Liver (tissue), 3 donors: ENCODE data around the gene DNAJB13.

Source experiments
- FOXA2 ChIP-seq: IDR thresholded peaks from 2 replicates; pipeline ENCODE4 v1.6.1; 2016; ENCODE audit warnings: antibody characterized with exemption
- MAX ChIP-seq: IDR thresholded peaks from 2 replicates; pipeline ENCODE4 v1.6.1; 2016; ENCODE audit warnings: antibody characterized with exemption
- RAD21 ChIP-seq, 2 donors: IDR thresholded peaks; 2 replicates each; pipeline ENCODE4 v1.6.1; 2016; ENCODE audit warnings: antibody characterized with exemption in 2 of 2, mild to moderate bottlenecking in 2 of 2
- REST ChIP-seq: IDR thresholded peaks from 2 replicates; pipeline ENCODE4 v1.6.1; 2016; ENCODE audit warnings: antibody characterized with exemption, mild to moderate bottlenecking
- SP1 ChIP-seq: IDR thresholded peaks from 2 replicates; pipeline ENCODE4 v1.6.1; 2018; ENCODE audit warnings: antibody characterized with exemption, mild to moderate bottlenecking
- TF ChIP-seq, protein P1 (sequence below): fragments of 150-350 bp; IDR thresholded peaks from 2 replicates; pipeline ENCODE4 v1.5.1; 2017; ENCODE audit warnings: improper control_type of control experiment, low read depth, low read length; ENCODE audit not compliant: missing input control
- donor health status: healthy.
- donor health status: healthy.

- TF ChIP-seq SP1 (no peak), MAX (no peak), FOXA2 (no peak), RAD21 (IDR thresholded peaks at IDR 0.05) (no peak), REST (no peak)
- TF ChIP-seq, protein P1, sequence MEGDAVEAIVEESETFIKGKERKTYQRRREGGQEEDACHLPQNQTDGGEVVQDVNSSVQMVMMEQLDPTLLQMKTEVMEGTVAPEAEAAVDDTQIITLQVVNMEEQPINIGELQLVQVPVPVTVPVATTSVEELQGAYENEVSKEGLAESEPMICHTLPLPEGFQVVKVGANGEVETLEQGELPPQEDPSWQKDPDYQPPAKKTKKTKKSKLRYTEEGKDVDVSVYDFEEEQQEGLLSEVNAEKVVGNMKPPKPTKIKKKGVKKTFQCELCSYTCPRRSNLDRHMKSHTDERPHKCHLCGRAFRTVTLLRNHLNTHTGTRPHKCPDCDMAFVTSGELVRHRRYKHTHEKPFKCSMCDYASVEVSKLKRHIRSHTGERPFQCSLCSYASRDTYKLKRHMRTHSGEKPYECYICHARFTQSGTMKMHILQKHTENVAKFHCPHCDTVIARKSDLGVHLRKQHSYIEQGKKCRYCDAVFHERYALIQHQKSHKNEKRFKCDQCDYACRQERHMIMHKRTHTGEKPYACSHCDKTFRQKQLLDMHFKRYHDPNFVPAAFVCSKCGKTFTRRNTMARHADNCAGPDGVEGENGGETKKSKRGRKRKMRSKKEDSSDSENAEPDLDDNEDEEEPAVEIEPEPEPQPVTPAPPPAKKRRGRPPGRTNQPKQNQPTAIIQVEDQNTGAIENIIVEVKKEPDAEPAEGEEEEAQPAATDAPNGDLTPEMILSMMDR, result no peak
These were observed 37.4 kb upstream of the DNAJB13 start for GRCh38 chr11:73913472-73913871.
